Stomach smooth muscle (tissue), 2 donors: ENCODE measurements around the gene TBXAS1.

ENCODE experiments used
- H3K27ac ChIP-seq: one replicate; pipeline ENCODE4 v1.7.0; 2013; ENCODE audit warnings: mild to moderate bottlenecking, low read length, inconsistent platforms
- H3K27me3 ChIP-seq, 2 donors: one replicate each; pipeline ENCODE4 v1.7.0; 2013; ENCODE audit warnings: low read length in 2 of 2; ENCODE audit not compliant: insufficient read depth in 2 of 2, control insufficient read depth in 1 of 2
- H3K36me3 ChIP-seq, 2 donors: one replicate each; pipeline ENCODE4 v1.7.0; 2013; ENCODE audit warnings: low read length in 2 of 2; ENCODE audit not compliant: control insufficient read depth in 2 of 2, insufficient read depth in 2 of 2
- H3K4me1 ChIP-seq: one replicate; pipeline ENCODE4 v1.7.0; 2013; ENCODE audit warnings: low read length; ENCODE audit not compliant: control insufficient read depth, insufficient read depth
- H3K4me3 ChIP-seq, 2 donors: one replicate each; pipeline ENCODE4 v1.7.0; 2013; ENCODE audit warnings: low read length in 2 of 2
- H3K9ac ChIP-seq, 2 donors: one replicate each; pipeline ENCODE4 v1.7.0; 2013; ENCODE audit warnings: low read length in 2 of 2, mild to moderate bottlenecking in 1 of 2
- H3K9me3 ChIP-seq, 2 donors: one replicate each; pipeline ENCODE4 v1.7.0; 2013; ENCODE audit warnings: low read length in 2 of 2; ENCODE audit not compliant: control insufficient read depth in 2 of 2
- donor health status: healthy.
- donor health status: Pancreatic carcinoma.

The TBXAS1 gene

GRCh38 chr7:139991911-139992310 is 162.8 kb downstream of the TBXAS1 start:
- Histone ChIP-seq H3K4me1 (peaks cover 10% of the 10 kb centered on the region), H3K27me3 (no peaks in the 10 kb centered on the region), H3K9ac (no peak overlapping the region), H3K36me3 (no peaks in the 10 kb centered on the region), H3K9me3 (no peaks in the 10 kb centered on the region), H3K27ac (no peak overlapping the region), H3K4me3 (no peak overlapping the region)

DNA sequence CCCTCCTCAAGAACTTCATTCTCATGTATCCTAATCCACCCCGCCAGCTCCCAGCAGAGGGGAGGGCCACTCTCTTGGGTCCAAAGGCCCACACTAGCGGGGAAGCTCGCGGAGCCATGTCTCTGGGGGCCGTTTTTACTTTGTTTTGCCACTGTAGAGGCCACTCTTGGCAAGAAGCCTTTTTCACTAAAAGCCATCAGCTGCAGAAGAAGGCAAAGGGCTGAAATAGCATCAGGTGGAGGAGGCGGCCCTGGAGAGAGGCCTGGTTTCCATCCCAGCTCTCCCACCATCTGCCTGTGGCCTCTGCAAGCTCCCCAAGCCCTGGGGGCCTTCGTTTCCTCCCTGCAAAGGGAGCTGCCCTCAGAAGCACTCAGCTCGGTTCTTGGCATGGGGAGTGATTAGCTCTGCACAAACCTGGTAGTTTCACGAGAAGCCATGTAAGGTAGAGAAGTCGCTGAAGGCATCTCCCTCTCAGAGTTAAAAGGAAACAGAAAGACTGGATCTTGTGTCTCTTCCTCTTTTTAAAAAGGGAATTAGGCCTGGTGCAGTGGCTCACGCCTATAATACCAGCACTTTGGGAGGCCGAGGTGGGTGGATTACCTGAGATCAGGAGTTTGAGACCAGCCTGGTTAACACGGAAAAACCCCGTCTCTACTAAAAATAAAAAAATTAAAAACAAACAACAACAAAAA is 163.4 kb downstream of the TBXAS1 start:
- peaks cover 10% of the 10 kb centered on the region for H3K4me1 ChIP-seq
- H3K36me3 ChIP-seq = no peaks in the 10 kb centered on the region
- no peak overlapping the region for H3K27ac ChIP-seq
- no peak overlapping the region for H3K4me3 ChIP-seq
- no peaks in the 10 kb centered on the region for H3K9me3 ChIP-seq
- H3K9ac ChIP-seq = no peak overlapping the region
- H3K27me3 ChIP-seq = no peaks in the 10 kb centered on the region

GRCh38 chr7:139993169-139993568 is 164.1 kb downstream of the TBXAS1 start:
- Histone ChIP-seq H3K9me3 (no peaks in the 10 kb centered on the region), H3K4me3 (no peak overlapping the region), H3K36me3 (no peaks in the 10 kb centered on the region), H3K27ac (no peak overlapping the region), H3K9ac (no peak overlapping the region), H3K27me3 (no peaks in the 10 kb centered on the region), H3K4me1 (peaks cover 10% of the 10 kb centered on the region)

GRCh38 chr7:139993592-139993991 is 164.5 kb downstream of the TBXAS1 start:
- H3K4me3 ChIP-seq = no peak overlapping the region
- peaks cover 10% of the 10 kb centered on the region for H3K4me1 ChIP-seq
- H3K27me3 ChIP-seq = no peaks in the 10 kb centered on the region
- no peaks in the 10 kb centered on the region for H3K36me3 ChIP-seq
- no peak overlapping the region for H3K9ac ChIP-seq
- H3K9me3 ChIP-seq = no peaks in the 10 kb centered on the region
- no peak overlapping the region for H3K27ac ChIP-seq

- H3K9me3 ChIP-seq = no peaks in the 10 kb centered on the region
- peaks cover 10% of the 10 kb centered on the region for H3K4me1 ChIP-seq
- no peak overlapping the region for H3K9ac ChIP-seq
- H3K36me3 ChIP-seq = no peaks in the 10 kb centered on the region
- H3K27ac ChIP-seq = no peak overlapping the region
- H3K27me3 ChIP-seq = no peaks in the 10 kb centered on the region
- H3K4me3 ChIP-seq = no peak overlapping the region
Observed at GRCh38 chr7:139994356-139994755, 165.3 kb downstream of the TBXAS1 start.

DNA sequence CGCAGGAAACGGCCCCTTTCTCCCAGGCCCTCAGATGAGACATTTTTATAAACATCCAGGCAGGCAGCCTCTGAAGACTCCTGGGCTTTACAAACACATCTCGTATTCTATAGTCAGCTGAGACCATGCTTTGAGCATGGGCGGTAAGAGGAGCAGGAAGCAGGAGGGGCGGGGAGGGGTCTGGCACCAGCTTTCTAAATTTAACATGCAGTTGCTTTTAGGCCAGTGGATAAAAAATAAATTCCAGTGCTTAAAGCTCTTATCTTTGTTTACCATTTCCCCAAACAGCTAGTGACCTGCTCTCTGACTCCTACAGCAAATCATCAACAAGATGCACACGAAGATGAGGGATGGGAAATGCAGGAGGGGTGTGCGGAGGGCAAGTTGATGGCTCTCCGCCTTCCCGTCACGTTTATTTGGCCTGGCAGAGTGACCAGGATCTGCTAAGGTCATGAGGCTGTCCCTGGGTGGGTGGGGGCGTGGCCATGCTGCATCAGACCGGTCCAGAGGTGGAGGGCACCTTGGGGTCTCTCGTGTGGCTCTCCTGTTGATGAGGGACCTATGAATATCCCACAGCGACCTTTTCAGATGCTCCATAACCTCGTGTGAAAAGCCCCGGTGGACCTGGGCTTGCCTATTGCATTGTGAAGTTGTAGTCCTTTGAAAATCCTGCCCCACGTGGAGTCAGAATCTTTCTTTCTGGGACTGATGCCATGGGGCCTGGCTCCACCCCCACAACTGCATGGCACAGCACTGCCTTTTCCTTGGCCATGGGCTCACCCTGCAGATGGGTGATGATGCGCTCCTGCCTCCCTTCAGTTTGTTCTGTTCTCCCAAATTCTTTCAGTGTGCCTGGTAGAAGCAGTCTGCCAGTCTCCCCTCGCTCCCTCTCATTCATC is 166.2 kb downstream of the TBXAS1 start:
- H3K27me3 ChIP-seq = no peaks in the 10 kb centered on the region
- no peak overlapping the region for H3K4me3 ChIP-seq
- H3K9ac ChIP-seq = no peak overlapping the region
- no peak overlapping the region for H3K27ac ChIP-seq
- peaks cover 10% of the 10 kb centered on the region for H3K4me1 ChIP-seq
- no peaks in the 10 kb centered on the region for H3K36me3 ChIP-seq
- H3K9me3 ChIP-seq = no peaks in the 10 kb centered on the region

DNA sequence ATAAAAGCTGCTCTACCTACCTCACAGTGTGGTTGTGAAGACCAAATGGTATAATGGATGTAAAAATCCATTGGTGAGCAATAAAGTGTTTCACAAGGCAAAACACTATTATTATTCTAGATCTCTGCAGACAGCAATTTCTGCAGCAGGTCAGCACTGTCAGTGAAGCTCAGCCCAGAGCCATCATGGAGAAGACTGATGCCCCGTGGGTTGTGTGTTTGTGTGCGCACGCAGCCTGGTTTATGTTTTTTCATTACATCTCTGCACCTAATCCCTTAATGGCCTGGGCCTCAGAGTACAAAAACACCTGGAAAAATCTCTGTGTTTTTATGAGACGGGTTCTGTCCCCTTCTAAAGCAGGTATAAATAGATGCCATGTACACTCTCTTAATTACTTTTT is 169.5 kb downstream of the TBXAS1 start:
- H3K9ac ChIP-seq = no peak overlapping the region

DNA sequence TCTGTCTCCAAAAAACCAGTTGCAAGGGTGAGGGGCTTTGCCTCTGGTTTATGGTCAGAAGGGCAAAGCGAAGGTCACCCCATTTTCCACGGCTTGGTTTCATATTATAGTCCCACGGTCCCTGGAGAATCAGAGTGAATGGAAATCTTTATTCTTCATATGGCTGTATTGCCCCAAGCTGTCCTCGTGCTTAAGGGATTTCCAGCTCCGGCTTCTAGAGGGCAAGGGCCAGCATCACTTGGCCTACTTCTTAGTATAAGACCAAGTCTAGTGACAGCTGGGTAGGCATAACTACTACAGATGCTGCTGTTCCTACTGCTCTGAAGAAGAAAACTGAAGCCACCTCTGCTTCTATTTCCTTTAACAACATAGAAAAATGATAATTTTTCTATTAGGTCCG is 170.5 kb downstream of the TBXAS1 start:
- no peaks in the 10 kb centered on the region for H3K27me3 ChIP-seq
- peaks cover 10% of the 10 kb centered on the region for H3K4me1 ChIP-seq
- no peak overlapping the region for H3K9ac ChIP-seq
- no peak overlapping the region for H3K4me3 ChIP-seq
- no peaks in the 10 kb centered on the region for H3K9me3 ChIP-seq
- H3K27ac ChIP-seq = no peak overlapping the region
- H3K36me3 ChIP-seq = no peaks in the 10 kb centered on the region

More for the DNA sequence above, 169.5 kb downstream of the TBXAS1 start:
- H3K4me3 ChIP-seq = no peak overlapping the region
- no peaks in the 10 kb centered on the region for H3K36me3 ChIP-seq
- H3K4me1 ChIP-seq = peaks cover 10% of the 10 kb centered on the region
- no peaks in the 10 kb centered on the region for H3K9me3 ChIP-seq
- H3K27ac ChIP-seq = no peak overlapping the region
- no peaks in the 10 kb centered on the region for H3K27me3 ChIP-seq

- Histone ChIP-seq H3K4me3 (no peak overlapping the region), H3K27me3 (no peaks in the 10 kb centered on the region)
Observed at GRCh38 chr7:140000666-140001268, 171.7 kb downstream of the TBXAS1 start.

DNA sequence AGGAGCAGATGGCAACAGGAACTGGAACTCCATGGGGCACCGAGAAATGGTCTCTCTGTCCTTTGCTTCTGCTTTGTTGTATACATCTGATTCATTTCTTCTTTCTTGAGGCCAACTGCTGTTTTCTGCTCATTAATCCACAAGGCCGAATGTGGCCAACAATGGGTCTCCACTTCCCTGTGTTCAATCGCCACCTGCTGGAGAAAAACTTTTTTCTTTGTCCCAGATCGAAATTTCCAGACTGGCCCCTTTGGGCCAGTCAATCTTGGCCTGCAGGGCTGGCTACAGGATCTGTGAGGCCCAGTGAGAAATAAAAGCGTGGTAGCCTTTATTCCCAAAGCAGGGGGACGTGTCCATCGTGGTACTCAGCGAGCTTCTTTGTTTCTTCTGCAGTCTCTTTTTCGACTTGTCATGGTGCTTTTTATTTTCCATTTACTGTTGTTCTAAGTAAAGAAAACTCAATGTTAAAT is 174.9 kb downstream of the TBXAS1 start:
- H3K9ac ChIP-seq = no peak overlapping the region
- no peak overlapping the region for H3K4me3 ChIP-seq
- no peaks in the 10 kb centered on the region for H3K36me3 ChIP-seq
- no peaks in the 10 kb centered on the region for H3K27me3 ChIP-seq
- no peaks in the 10 kb centered on the region for H3K9me3 ChIP-seq
- no peak overlapping the region for H3K27ac ChIP-seq
- no peaks in the 10 kb centered on the region for H3K4me1 ChIP-seq

More at GRCh38 chr7:140000666-140001268, 171.7 kb downstream of the TBXAS1 start:
- H3K9me3 ChIP-seq = no peaks in the 10 kb centered on the region
- H3K4me1 ChIP-seq = no peaks in the 10 kb centered on the region
- no peak overlapping the region for H3K9ac ChIP-seq
- no peaks in the 10 kb centered on the region for H3K36me3 ChIP-seq
- H3K27ac ChIP-seq = no peak overlapping the region
